Vagina (tissue), 2 donors: ENCODE measurements around the gene ADSS2. TPM values are rescaled to one million over a fixed set of nuclear protein-coding genes. Genes with fewer than 3 reads are reported as not detected.

ENCODE experiments used
- DNase-seq, 2 donors: peaks; one replicate each; pipeline ENCODE4 v3.0.0-alpha.2; 2017; ENCODE audit errors: extremely low spot score in 2 of 2
- H3K27ac ChIP-seq: fragments of 200-600 bp; sonication (generic); one replicate; pipeline ENCODE4 v1.5.1; 2019
- H3K27me3 ChIP-seq: fragments of 200-600 bp; sonication (generic); one replicate; pipeline ENCODE4 v1.5.1; 2019
- H3K36me3 ChIP-seq, 2 donors: fragments of 200-600 bp; sonication (generic); one replicate each; pipeline ENCODE4 v1.5.1; 2017 to 2019
- H3K4me1 ChIP-seq: fragments of 200-600 bp; sonication (generic); one replicate; pipeline ENCODE4 v1.5.1; 2019
- H3K4me3 ChIP-seq, 2 donors: fragments of 200-600 bp; sonication (generic); 1 replicate in 1 of 2; 2 replicates in 1 of 2; pipeline ENCODE4 v1.5.1; 2016 to 2019
- H3K9me3 ChIP-seq: fragments of 200-600 bp; sonication (generic); one replicate; pipeline ENCODE4 v1.5.1; 2019
- POLR2A ChIP-seq, 2 donors: fragments of 450-650 bp; IDR thresholded peaks; one replicate each; pipeline ENCODE4 v1.6.1; 2017; ENCODE audit warnings: antibody characterized with exemption in 2 of 2, mild to moderate bottlenecking in 2 of 2, moderate library complexity in 2 of 2
- POLR2AphosphoS5 ChIP-seq, 2 donors: sonication (generic); formaldehyde crosslinking; IDR thresholded peaks; one replicate each; pipeline ENCODE4 v1.9.0; 2017; ENCODE audit warnings: antibody characterized with exemption in 2 of 2, mild to moderate bottlenecking in 2 of 2, low read depth in 1 of 2; ENCODE audit not compliant: insufficient read depth in 1 of 2
- intact Hi-C: fragments of 100-400 bp; cut with DNase I; formaldehyde crosslinking; loops from one replicate; pipeline ENCODE4 v1.15.1; 2023
- total RNA-seq: library from RNA; depleted of rRNA; stranded (reverse); fragments of >200 nt; gene quantifications from one replicate; pipeline ENCODE4 v1.2.3, GENCODE V29; 2016
- TF ChIP-seq, protein P1 (sequence below), 3 experiments: fragments of 450-650 bp in 2 of 3; fragments of 200-600 bp in 1 of 3; sonication (generic) in 1 of 3; IDR thresholded peaks; one replicate each; pipeline ENCODE4 v1.5.1; 2017 to 2019; ENCODE audit warnings: antibody characterized with exemption in 3 of 3, mild to moderate bottlenecking in 2 of 3, moderate library complexity in 2 of 3

ADSS2 gene
- total RNA-seq, 1 donor from 2014 or later: 38.1 TPM

DNA sequence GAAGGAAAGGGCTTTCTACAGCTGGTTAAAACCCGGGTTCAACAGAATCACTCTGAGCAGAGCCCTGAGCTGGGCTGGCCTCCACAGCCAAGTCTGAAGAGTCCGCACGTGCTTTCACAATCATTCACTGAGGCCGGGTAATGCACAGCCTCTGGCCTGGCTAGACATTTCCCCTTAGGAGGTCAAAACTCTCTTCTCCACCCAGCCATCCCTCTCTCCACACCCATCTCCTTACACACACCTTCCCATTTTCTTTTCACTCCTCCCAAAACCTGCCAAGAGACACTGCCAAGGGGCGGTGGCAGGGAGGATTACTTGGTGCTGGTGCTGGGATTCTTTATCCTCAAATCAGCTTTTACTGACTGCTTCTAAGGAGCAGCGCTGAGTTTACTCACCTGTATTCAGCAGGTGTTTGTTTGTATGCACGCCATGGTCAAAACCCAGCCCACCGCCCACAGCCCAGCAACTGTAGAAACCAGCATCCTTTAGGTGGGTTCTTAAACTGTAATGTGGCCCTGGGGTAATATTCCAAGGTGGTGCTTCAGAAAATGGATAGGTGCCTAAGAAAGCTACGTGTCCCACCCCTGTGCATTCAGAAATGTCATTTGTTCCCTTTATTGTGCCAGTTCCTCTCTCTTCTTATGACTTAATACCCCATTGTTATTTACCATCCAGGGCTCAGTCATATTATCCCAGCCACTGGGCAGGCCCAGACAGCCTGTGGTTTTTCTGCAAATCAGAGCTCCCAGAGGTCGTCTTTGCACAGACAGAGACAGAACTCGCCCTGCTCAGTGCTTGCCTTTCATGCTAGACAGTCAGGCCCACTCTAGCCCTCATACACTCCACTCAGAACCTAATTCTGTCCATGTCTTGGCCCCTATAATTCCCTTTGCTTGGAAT lies 80.2 kb downstream of the ADSS2 start:
- Histone ChIP-seq H3K27me3 (no peaks in the 10 kb centered on the region), H3K36me3 (no peaks in the 10 kb centered on the region), H3K4me3 (no peak overlapping the region), H3K9me3 (no peaks in the 10 kb centered on the region), H3K27ac (peak overlapping the region; percentile 21), H3K4me1 (no peaks in the 10 kb centered on the region)
- intact Hi-C loops: no loop called here
- TF ChIP-seq POLR2A (IDR thresholded peaks at IDR 0.05): no peak
- TF ChIP-seq POLR2AphosphoS5 (IDR thresholded peaks at IDR 0.05; ENCODE audit: insufficient read depth in 1 of 2, low read depth in 1 of 2): peak in 1 of 2 donors; percentile 19
- DNase-seq: no peak

DNA sequence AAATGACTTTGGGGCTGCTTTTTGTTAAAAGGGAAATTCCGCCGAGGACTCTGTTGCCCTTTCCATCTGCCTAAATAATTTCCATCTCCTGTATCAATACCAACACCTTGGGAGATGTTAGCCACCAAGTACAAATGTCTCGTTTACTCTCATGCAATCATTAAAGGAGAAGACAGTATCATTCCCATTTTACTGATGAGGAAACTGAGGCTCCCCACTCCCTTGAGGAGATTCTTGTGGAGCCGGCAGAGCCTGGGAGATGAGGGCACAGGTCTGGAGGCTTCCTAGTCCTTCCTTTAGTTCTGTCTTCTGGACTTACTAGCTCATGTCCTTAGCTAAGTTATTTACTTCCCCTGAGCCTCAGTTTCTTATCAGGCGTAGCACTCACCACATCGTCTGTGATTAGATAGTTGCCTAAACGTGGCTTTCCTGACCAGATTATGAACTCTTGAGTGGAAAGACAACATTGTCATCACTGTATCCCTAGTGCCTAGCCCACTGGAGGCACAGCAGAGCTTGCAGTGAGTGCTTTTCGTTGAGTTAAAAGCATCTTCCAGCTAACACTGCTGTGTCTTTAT lies 81.6 kb downstream of the ADSS2 start:
- intact Hi-C loops: no loop called here
- Histone ChIP-seq H3K4me1 (no peaks in the 10 kb centered on the region), H3K9me3 (no peaks in the 10 kb centered on the region), H3K36me3 (no peaks in the 10 kb centered on the region), H3K4me3 (no peak overlapping the region), H3K27me3 (no peaks in the 10 kb centered on the region), H3K27ac (no peak overlapping the region)
- DNase-seq: no peak
- TF ChIP-seq POLR2AphosphoS5 (IDR thresholded peaks at IDR 0.05; ENCODE audit: insufficient read depth in 1 of 2, low read depth in 1 of 2): no peak
- no peak for TF ChIP-seq POLR2A (IDR thresholded peaks at IDR 0.05)
- TF ChIP-seq, protein P1, sequence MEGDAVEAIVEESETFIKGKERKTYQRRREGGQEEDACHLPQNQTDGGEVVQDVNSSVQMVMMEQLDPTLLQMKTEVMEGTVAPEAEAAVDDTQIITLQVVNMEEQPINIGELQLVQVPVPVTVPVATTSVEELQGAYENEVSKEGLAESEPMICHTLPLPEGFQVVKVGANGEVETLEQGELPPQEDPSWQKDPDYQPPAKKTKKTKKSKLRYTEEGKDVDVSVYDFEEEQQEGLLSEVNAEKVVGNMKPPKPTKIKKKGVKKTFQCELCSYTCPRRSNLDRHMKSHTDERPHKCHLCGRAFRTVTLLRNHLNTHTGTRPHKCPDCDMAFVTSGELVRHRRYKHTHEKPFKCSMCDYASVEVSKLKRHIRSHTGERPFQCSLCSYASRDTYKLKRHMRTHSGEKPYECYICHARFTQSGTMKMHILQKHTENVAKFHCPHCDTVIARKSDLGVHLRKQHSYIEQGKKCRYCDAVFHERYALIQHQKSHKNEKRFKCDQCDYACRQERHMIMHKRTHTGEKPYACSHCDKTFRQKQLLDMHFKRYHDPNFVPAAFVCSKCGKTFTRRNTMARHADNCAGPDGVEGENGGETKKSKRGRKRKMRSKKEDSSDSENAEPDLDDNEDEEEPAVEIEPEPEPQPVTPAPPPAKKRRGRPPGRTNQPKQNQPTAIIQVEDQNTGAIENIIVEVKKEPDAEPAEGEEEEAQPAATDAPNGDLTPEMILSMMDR (IDR thresholded peaks at IDR 0.05): no peak

DNA sequence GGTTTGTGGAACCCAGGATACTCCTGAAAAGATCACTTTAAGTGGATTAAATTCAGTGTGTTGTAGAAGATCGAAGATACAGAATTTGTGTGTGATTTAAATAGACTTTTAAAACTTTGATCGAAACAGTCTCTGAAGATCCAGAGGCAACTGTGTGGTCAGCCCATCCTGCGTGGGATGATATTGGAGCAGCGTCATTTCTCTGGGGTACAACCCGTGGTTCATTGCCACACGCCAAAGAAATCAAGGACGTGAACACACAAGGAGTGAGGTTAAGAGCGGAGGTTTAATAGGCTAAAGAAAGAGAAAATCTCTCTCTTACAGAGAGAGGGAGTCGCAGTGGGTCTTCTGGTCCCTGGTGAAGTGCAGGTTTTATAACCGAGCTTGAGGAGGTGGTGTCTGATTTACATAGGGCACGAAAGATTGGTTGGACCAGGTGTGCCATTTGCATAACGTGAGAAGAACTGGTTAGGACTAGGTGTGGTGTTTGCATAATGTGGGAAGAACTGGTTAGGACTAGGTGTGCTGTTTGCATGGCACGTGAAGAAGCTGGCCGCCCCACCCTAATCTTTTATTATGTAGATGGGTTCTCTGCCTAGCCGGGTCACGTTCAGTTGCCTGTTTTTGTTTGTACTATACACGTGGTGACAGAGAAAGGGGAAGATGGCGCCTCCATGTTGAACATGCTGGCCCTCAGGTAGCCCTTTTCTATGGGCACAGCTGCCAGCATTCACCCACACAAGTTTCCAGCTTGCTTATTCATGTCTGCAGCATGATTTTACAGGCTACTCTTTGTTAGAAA lies 82.3 kb downstream of the ADSS2 start:
- H3K27ac ChIP-seq: no peak overlapping the region
- no peaks in the 10 kb centered on the region for H3K9me3 ChIP-seq

GRCh38 chr1:244368279-244368678 lies 83.4 kb downstream of the ADSS2 start:
- Histone ChIP-seq H3K9me3 (no peaks in the 10 kb centered on the region), H3K36me3 (no peaks in the 10 kb centered on the region), H3K27me3 (no peaks in the 10 kb centered on the region), H3K4me3 (no peak overlapping the region), H3K4me1 (no peaks in the 10 kb centered on the region), H3K27ac (no peak overlapping the region)
- TF ChIP-seq POLR2A (IDR thresholded peaks at IDR 0.05): no peak
- TF ChIP-seq, protein P1 (IDR thresholded peaks at IDR 0.05): no peak
- no peak for TF ChIP-seq POLR2AphosphoS5 (IDR thresholded peaks at IDR 0.05; ENCODE audit: insufficient read depth in 1 of 2, low read depth in 1 of 2)
- intact Hi-C loops: no loop called here
- DNase-seq: no peak

More for the DNA sequence above, 82.3 kb downstream of the ADSS2 start:
- no peak for DNase-seq
- H3K4me1 ChIP-seq: no peaks in the 10 kb centered on the region
- no peak overlapping the region for H3K4me3 ChIP-seq
- H3K27me3 ChIP-seq: no peaks in the 10 kb centered on the region
- no peaks in the 10 kb centered on the region for H3K36me3 ChIP-seq
- intact Hi-C loops: no loop called here
- no peak for TF ChIP-seq POLR2AphosphoS5 (IDR thresholded peaks at IDR 0.05; ENCODE audit: insufficient read depth in 1 of 2, low read depth in 1 of 2)
- no peak for TF ChIP-seq POLR2A (IDR thresholded peaks at IDR 0.05)
- TF ChIP-seq, protein P1 (IDR thresholded peaks at IDR 0.05): no peak

DNA sequence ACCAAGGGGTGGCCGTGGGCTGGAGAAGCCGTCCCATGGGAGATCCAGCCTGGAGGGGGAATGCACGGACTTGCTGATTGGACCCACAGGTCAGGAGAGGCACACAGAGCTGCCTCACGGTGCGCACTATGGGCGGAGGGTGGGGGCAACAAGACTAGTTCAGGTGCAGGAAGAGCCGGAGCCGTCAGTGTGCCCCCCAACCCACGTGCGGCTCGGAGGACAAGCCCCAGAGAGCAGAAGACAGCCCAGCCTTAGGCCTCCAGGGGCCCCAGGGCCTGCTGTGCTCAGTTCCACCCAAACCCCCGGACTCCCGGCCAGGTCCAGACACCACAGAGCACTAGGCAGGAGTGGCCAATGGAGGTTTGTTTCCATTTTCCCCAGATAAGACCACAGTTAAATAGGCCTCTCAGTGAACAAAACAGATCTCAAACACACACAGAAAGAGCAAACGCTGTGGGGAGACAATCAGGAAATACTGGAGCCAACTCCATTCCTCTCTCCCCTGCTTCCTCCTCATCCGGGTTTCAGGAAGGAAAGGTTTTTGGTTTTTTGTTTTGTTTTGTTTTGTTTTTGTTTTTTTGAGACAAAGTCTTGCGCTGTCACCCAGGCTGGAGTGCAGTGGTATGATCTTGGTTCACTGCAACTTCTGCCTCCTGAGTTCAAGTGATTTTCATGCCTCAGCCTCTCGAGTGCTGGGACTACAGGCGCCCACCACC lies 84.2 kb downstream of the ADSS2 start:
- Histone ChIP-seq H3K36me3 (no peaks in the 10 kb centered on the region), H3K27me3 (no peaks in the 10 kb centered on the region), H3K4me3 (no peak overlapping the region), H3K9me3 (no peaks in the 10 kb centered on the region), H3K27ac (no peak overlapping the region), H3K4me1 (no peaks in the 10 kb centered on the region)
- no peak for DNase-seq
- TF ChIP-seq, protein P1 (IDR thresholded peaks at IDR 0.05): no peak
- TF ChIP-seq POLR2A (IDR thresholded peaks at IDR 0.05): no peak
- no peak for TF ChIP-seq POLR2AphosphoS5 (IDR thresholded peaks at IDR 0.05; ENCODE audit: insufficient read depth in 1 of 2, low read depth in 1 of 2)
- intact Hi-C loops: no loop called here
